UCSD-AML1 (cell line): Measurements from ENCODE around the gene ZNF737.
"Not testable (repeated sequence)": the region's sequence is repeated elsewhere in the genome, so short reads cannot be mapped to it uniquely, and the experiment has no call there.

ENCODE experiments used
- DNase-seq: peaks from one replicate; lab custom pipeline; 2025; ENCODE audit not compliant: unreplicated experiment; lab: John Stamatoyannopoulos, UW

The ZNF737 gene

GRCh38 chr19:20565321-20566018 lies at the start of gene ZNF737:
Gene ZNF737 (minus strand): TSS chr19:20565781. CDS start chr19:20565640, 141 bp downstream.
- DNase-seq: no peak

- DNase-seq: not testable (repeated sequence)
Measured at GRCh38 chr19:20614971-20615370, 49.4 kb upstream of the ZNF737 start.

- DNase-seq: no peak
Measured at GRCh38 chr19:20612711-20613316, 47.2 kb upstream of the ZNF737 start.

GRCh38 chr19:20611866-20612265 lies 46.3 kb upstream of the ZNF737 start:
- DNase-seq: no peak

GRCh38 chr19:20607943-20608342 lies 42.4 kb upstream of the ZNF737 start:
- DNase-seq: no peak

GRCh38 chr19:20558571-20558970 lies 7.0 kb downstream of the ZNF737 start:
- no peak for DNase-seq

- DNase-seq: no peak
Measured at GRCh38 chr19:20558011-20558410, 7.6 kb downstream of the ZNF737 start.

GRCh38 chr19:20544667-20545333 lies 20.8 kb downstream of the ZNF737 start:
- DNase-seq: not testable (repeated sequence)

GRCh38 chr19:20530303-20530702 lies 35.3 kb downstream of the ZNF737 start:
- not testable (repeated sequence) for DNase-seq

GRCh38 chr19:20513189-20513904 lies 52.2 kb downstream of the ZNF737 start:
- no peak for DNase-seq

- DNase-seq: no peak
Measured at GRCh38 chr19:20503476-20503875, 62.1 kb downstream of the ZNF737 start.
